HG03097 (cell line): ENCODE measurements around the gene PAQR4.
A peak's percentile ranks its signal among the peaks of the same experiment; 100 is the strongest.

Experiments
- ATAC-seq: cut with Tn5 transposase; IDR thresholded peaks from one replicate; pipeline ENCODE4 v1.9.1; 2021; ENCODE audit not compliant: unreplicated experiment, low FRiP score

The PAQR4 gene

DNA sequence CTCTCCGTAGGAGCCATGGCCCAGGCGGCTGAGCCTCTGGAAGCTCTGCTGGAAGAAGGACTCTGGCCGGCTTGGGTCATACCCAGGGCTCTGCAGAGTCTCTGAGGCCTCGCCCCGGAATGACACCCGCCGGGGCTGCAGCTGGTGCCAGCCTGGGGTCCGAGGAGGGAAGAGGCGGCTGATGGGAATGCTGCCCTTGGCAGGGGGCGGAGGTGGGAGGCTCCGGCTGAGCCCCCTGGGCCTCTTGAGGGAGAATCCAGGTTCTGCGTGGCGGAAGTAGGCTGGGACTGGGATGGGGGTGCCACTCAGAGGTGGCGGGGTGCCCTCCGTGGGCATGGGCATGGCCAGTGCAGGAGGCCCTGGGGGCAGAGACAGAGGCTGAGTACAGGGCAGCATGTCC is 7.5 kb downstream of the PAQR4 start:
- no peak for ATAC-seq

GRCh38 chr16:2977440-2977839 is 8.3 kb downstream of the PAQR4 start:
- no peak for ATAC-seq

- ATAC-seq = peak; percentile 4
These were observed 10.6 kb downstream of the PAQR4 start for GRCh38 chr16:2979669-2980226.

- peak; percentile 62 for ATAC-seq
These were observed 11.4 kb downstream of the PAQR4 start, which contains the start of gene PKMYT1 for GRCh38 chr16:2980227-2981176. Gene PKMYT1 (minus strand): TSS chr16:2980446. CDS start chr16:2979657, 789 bp downstream.

DNA sequence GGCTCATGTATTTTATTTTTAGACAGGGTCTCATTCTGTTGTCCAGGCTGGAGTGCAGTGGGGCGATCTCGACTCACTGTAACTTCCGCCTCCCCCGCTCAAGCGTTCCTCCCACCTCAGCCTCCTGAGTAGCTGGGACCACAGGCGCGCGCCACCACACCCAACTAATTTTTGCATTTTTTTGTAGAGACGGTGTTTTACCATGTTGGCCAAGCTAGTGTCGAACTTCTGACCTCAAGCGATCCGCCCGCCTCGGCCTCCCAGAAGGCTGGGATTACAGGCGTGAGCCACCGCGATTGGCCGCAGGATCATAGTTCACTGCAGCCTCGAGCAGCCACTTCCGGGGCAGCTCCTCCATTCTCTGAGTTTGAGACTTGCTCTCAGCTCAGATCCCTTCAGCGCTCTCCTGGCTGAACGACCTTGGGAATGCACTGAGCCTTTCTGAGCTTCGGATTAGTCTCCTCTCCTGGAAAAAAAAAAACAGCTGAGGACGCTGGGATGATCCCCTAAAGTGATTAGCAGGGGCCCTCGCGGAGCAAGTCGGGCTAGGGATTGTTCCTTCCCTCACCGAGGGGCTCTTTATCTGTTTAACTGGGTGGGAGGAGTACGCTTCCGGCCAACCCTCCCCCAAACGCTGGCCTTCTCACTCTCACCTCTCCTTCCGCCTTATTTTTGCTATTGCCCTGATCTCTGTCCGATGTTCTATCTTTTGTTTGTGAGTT is 12.2 kb downstream of the PAQR4 start:
- ATAC-seq = no peak

DNA sequence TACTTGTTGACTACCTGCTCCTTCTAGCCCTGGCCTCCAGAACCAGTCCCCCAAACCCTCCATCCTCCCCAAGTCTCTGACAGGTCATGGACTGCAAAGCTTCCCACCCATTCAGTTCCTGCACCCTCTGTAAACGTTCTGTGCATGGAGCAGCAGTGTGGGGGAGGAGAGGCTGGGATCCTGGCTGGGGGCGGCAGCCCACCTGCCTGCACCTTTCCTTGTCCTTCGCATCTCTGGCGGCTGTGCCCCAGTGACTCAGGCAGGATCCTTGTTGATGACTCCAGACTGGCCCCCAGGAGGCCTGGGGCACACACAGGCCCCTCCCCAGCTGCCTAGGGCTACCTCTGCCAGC is 12.7 kb downstream of the PAQR4 start:
- ATAC-seq = no peak

DNA sequence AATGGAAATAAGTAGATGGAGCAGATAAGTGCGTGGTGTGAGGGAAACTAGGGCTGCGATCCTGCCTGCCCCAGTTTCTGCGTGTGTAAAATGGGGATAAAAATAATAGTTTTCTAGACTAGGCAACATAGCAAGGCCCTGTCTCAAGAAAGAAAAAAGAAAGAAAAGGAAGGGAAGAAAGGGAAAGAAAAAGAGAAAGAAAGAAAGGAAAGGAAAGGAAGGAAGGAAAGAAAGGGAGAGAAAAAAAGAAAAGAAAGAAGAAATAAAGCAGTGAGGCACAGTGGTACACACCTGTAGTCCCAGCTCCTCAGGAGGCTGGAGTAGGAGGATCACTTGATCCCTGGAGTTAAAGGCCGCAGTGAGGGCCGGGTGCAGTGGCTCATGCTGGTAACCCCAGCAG is 13.3 kb downstream of the PAQR4 start:
- ATAC-seq = no peak

- no peak for ATAC-seq
These were observed 14.6 kb downstream of the PAQR4 start for GRCh38 chr16:2983706-2984136.

- ATAC-seq = no peak
These were observed 16.3 kb downstream of the PAQR4 start for GRCh38 chr16:2985462-2985861.

DNA sequence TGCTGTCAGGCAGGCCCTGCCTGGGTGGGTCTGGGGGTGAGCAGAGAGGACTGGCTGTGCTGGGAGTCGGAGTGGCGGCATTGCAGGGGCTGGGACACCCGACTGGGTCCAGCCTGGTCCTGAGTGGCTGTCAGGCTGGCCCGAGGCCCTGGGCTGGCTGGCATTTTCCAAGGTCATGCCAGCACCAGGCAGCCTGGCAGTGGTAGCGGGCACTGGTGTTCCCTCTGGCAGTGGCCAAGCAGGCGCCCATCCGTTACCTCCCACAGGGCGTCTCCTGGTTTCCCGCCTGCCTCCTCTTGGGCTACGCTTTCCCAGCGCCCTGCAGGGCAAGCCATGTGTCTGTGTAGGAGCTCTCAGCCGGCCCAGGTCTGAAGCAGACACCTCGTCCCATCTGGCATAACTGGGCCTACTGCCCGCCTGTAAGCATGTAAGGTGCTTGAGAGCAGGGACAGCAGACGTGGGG is 16.8 kb downstream of the PAQR4 start:
- no peak for ATAC-seq

- no peak for ATAC-seq
These were observed 17.6 kb downstream of the PAQR4 start for GRCh38 chr16:2986623-2987188.

DNA sequence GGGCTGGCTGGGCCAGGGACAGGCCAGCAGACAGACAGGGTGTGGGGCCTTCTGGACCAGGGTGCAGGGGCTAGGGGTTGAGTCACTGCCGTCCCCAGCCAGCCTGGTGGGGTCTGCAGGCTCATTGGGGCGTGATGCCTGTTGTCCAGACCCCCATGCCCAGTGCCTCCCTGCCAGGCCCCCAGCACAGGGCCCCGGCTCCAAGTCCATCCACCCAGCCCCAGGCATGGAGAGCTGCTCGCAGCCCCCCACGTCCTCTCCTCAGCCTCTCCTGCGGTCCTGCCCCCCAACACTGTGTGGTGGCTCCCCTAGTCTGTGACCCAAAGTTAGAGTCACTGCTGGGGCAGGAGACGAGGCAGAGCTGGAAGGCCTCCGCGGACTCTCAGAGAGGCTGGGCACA is 18.1 kb downstream of the PAQR4 start:
- ATAC-seq = no peak

GRCh38 chr16:2987833-2988232 is 18.7 kb downstream of the PAQR4 start:
- no peak for ATAC-seq

DNA sequence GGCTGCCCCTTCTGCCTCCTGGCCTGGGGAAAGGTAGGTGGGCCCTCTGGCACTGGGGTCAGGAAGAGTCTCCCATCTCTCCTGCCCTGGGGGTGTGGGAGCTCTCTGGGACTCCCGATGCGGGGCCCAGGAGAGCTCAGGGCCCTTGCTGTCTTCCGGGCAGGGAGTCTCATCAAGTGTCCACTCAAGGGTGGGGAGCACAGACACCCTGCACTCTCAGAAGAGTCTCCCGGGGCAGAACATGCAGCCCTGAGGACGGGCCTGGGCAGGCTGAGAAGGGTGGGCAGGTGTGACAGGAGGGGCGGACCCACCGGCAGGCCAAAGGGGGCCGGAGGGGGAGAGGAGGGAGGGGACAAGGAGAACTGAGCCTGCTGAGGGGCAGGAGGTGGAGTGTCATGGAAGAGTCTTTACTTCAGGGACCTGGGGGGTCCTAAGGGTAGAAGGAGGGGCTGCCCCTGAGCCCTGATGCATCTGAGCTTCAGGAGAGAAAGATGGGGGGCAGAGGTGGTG is 19.5 kb downstream of the PAQR4 start:
- no peak for ATAC-seq

DNA sequence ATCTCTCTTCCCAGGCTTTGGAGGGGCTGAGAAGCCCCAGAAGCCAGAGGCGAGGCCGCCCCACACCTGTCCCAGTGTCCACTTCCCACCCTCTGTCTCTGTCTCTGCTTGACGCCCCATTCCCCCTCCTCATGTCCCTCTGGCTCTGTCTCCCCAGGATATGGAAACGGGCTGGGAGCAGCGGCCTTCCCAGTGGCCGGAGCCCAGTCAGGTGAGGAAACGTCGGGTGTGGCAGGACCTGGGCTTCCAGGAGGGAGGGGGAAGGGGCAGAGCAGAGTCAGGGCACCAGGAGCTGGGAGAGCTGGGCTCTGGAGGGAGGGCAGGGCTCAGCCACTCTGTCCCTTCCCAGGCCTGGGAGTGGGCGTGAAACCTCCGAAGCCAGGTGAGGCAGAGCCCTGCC is 21.7 kb downstream of the PAQR4 start:
- ATAC-seq = no peak

- no peak for ATAC-seq
These were observed 22.6 kb downstream of the PAQR4 start for GRCh38 chr16:2991566-2992261.

DNA sequence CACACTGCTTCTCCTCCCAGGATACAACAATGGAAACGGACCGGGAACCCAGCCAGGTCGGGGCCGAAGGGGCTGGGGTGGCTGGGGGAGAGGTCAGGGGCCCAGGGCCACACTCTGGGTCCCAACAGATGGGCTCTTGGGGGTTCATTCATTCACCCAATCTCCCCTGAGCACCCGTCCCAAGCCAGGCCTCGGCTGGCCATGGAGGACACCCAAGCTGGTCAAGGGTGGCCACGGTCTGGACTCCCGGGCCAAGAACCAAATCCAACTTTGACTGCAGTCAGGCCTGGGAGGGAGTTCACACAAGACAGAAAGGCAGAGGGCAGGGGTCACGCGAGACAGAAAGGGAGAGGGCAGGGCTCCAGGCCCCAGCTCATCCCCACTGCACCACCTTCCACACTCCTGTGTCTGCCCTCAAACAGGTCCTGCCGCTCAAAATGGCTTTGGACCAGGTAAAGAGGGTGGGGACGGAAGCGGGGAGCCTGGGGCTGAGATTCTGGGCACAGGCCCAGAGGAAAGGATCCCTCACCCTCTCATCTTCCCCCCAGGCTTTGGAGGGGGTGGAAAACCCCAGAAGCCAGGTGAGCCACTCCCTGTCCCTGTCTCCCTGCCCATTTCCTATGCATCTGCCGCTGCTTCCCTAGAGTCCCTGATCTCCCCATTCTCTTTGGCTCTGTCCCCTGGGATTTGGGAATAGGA is 23.4 kb downstream of the PAQR4 start:
- no peak for ATAC-seq

- no peak for ATAC-seq
These were observed 27.1 kb downstream of the PAQR4 start for GRCh38 chr16:2996298-2996697.

- ATAC-seq = no peak
These were observed 30.8 kb downstream of the PAQR4 start for GRCh38 chr16:2999929-3000328.

DNA sequence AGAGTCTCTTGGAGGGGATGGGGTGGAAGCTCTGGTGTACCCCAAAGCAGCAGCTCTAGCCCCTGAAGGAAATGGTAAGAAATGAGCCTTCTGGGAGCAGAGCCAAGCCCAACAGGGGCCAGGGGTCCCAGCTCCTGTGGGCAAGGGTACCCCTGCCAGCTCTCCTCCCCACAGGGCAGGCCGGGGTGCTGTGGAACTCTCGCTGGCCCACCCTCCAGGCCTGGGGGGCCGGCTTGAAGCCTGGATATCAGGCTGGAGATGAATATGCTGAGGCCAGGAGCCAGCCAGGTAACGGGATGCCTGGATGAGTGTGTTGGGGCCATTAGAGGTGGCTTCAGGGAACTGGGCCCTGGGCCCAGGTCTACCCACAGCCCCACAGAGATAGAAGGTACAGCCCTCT is 31.4 kb downstream of the PAQR4 start:
- ATAC-seq = no peak
